Heart left ventricle (tissue), 16 donors: Measurements from ENCODE around the gene SLC7A6OS. TPM values are rescaled to one million over a fixed set of nuclear protein-coding genes. Genes with fewer than 3 reads are reported as not detected.

Experiments used
- ATAC-seq, 4 donors: fragments of 200-7000 bp; cut with Tn5 transposase; one replicate each; pipeline ENCODE4 v1.9.1; 2020 to 2022; ENCODE audit warnings: moderate library complexity in 4 of 4, mild to moderate bottlenecking in 3 of 4, moderate number of reproducible peaks in 1 of 4
- DNase-seq, 5 donors: peaks; one replicate each; pipeline ENCODE4 v3.0.0-alpha.2; 2020
- H3K27ac ChIP-seq, 12 donors: fragments of 200-600 bp; sonication (generic) in 4 of 12; one replicate each; pipeline versions ENCODE4 v1.5.0 to v1.8.0; 2016 to 2022; ENCODE audit warnings: mild to moderate bottlenecking in 2 of 12
- H3K27me3 ChIP-seq, 9 donors: fragments of 200-600 bp; sonication (generic) in 2 of 9; one replicate each; pipeline versions ENCODE4 v1.5.1 to v1.8.0; 2016 to 2022; ENCODE audit warnings: mild to moderate bottlenecking in 3 of 9
- H3K36me3 ChIP-seq, 9 donors: fragments of 200-600 bp; sonication (generic) in 2 of 9; one replicate each; pipeline versions ENCODE4 v1.5.0 to v1.8.0; 2018 to 2022; ENCODE audit warnings: mild to moderate bottlenecking in 2 of 9
- H3K4me1 ChIP-seq, 12 donors: fragments of 200-600 bp; sonication (generic) in 4 of 12; one replicate each; pipeline versions ENCODE4 v1.5.0 to v1.8.0; 2016 to 2022; ENCODE audit warnings: mild to moderate bottlenecking in 3 of 12
- H3K4me3 ChIP-seq, 12 donors: fragments of 200-600 bp; sonication (generic) in 4 of 12; one replicate each; pipeline versions ENCODE4 v1.5.0 to v1.8.0; 2017 to 2022; ENCODE audit warnings: mild to moderate bottlenecking in 9 of 12, moderate library complexity in 4 of 12
- H3K9me3 ChIP-seq, 12 donors: fragments of 200-600 bp; sonication (generic) in 4 of 12; one replicate each; pipeline versions ENCODE4 v1.5.0 to v1.8.0; 2016 to 2022; ENCODE audit warnings: mild to moderate bottlenecking in 1 of 12
- POLR2A ChIP-seq, 2 donors: fragments of 450-650 bp; IDR thresholded peaks; one replicate each; pipeline ENCODE4 v1.6.1; 2017; ENCODE audit warnings: antibody characterized with exemption in 2 of 2, mild to moderate bottlenecking in 2 of 2, moderate library complexity in 2 of 2
- WGBS, 4 donors: extraction: QIAGEN DNeasy Blood & Tissue Kit in 2 of 4; methylation state at CpG; one replicate each; pipeline versions ENCODE4 v1.1.5 to v1.1.7; 2013 to 2018; 5-methylcytosine and 5-hydroxymethylcytosine counted together
- intact Hi-C, 10 donors: fragments of 100-400 bp; cut with DNase I; formaldehyde crosslinking; loops; one replicate each; pipeline versions ENCODE4 v1.11.1 to v1.14.2; 2022
- polyA plus RNA-seq, 2 donors: library from polyadenylated mRNA; stranded (reverse); fragments of 200-250 nt; gene quantifications; one replicate each; pipeline ENCODE4 v1.2.3, GENCODE V29; 2013
- total RNA-seq, 9 donors: library from RNA; depleted of rRNA in 2 of 9; stranded (reverse); fragments of >200 nt in 2 of 9; fragmentation: NEBNext Ultra II Directional in 3 of 9; extraction: Animal tissue kit (Norgen Biotek cat#: 25700) in 3 of 9; gene quantifications; one replicate each; pipeline versions ENCODE4 v1.1.0 to v1.2.4, GENCODE V29; 2016 to 2023
- TF ChIP-seq, protein P1 (sequence below), 12 donors: fragments of 200-600 bp; sonication (generic) in 4 of 12; IDR thresholded peaks; one replicate each; pipeline versions ENCODE4 v1.5.0 to v1.8.0; 2018 to 2022; ENCODE audit warnings: antibody characterized with exemption in 12 of 12, mild to moderate bottlenecking in 5 of 12
- donor health status: ischemic (EF 13 %, LVEDD 7.1; RV severe dilation, severe dysfunction).
- donor health status: healthy with polysubstance abuse.
- donor health status: DM: no; HTN: yes; CAD: no.
- donor health status: DM: no; HTN: no; CAD: no.
- donor health status: ischemic (EF 25% LVEDD 6.9; RV normal size, moderate dysfunction).
- donor health status: ischemic (EF 25% LVEDD 5.7; RV mildly dilated, moderate dysfunction).
- donor health status: healthy.
- donor health status: DM: yes; HTN: yes; CAD: no.
- donor health status: ischemic (EF 35%, LVEDD 5.7; RV mildly dilated, moderate dysfunction).
- donor health status: nonischemic (EF 11% LVEDD 7.7; RV severe dilation, severe dysfunction).
- donor health status: DM: yes; HTN: yes; CAD: no.
- donor health status: PGD.
- donor health status: ischemic (EF 29% LVEDD 5.4; RV normal size, mild dysfunction).
- donor health status: nonischemic (EF 23%, LVEDD 6.1; RV moderate dilation, normal function).

The SLC7A6OS gene
- total and polyA plus RNA-seq, 11 donors = 8.1 to 16.2 (median 10.0) TPM

DNA sequence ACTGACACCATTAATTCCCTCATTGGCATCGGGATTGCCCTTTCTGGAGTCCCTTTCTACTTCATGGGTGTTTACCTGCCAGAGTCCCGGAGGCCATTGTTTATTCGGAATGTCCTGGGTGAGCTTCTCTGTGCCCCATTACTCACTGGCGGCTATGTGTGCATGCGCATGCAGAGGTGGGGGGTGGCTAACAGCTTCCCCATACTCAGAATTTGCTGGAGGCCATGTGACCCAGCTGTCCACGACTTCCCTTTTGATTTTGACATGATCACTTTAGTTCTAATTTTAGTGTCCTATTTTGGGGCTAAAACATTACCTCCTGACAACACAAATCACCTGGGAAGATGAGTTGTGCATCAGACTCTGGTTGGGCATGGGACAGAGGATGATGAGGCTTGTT lies 14.1 kb downstream of the SLC7A6OS start:
- H3K4me1 ChIP-seq = peaks cover 0 to 62% (median 28%) of the 10 kb centered on the region in 12 donors
- peak overlapping the region in 11 of 12 donors; percentile 18 to 91 (median 65) for H3K27ac ChIP-seq
- no peak overlapping the region for H3K4me3 ChIP-seq
- H3K9me3 ChIP-seq = no peaks in the 10 kb centered on the region
- intact Hi-C loops = loop anchor here in 3 of 10 donors (5.0 kb wide), 1 partner anchor 34 kb away; the partner anchor contains the start of gene SLC7A6 (in 3 of the 3)
- DNase-seq (no peak), ATAC-seq (no peak)
- H3K27me3 ChIP-seq = no peaks in the 10 kb centered on the region
- TF ChIP-seq, protein P1, sequence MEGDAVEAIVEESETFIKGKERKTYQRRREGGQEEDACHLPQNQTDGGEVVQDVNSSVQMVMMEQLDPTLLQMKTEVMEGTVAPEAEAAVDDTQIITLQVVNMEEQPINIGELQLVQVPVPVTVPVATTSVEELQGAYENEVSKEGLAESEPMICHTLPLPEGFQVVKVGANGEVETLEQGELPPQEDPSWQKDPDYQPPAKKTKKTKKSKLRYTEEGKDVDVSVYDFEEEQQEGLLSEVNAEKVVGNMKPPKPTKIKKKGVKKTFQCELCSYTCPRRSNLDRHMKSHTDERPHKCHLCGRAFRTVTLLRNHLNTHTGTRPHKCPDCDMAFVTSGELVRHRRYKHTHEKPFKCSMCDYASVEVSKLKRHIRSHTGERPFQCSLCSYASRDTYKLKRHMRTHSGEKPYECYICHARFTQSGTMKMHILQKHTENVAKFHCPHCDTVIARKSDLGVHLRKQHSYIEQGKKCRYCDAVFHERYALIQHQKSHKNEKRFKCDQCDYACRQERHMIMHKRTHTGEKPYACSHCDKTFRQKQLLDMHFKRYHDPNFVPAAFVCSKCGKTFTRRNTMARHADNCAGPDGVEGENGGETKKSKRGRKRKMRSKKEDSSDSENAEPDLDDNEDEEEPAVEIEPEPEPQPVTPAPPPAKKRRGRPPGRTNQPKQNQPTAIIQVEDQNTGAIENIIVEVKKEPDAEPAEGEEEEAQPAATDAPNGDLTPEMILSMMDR (IDR thresholded peaks at IDR 0.05) = no peak
- no peak for TF ChIP-seq POLR2A (IDR thresholded peaks at IDR 0.05)
- H3K36me3 ChIP-seq = peaks cover 0 to 100% (median 99%) of the 10 kb centered on the region in 9 donors
- 67 to 78% (median 73%) methylated on average over 6 of the region's 6 CpGs for WGBS, 4 donors

GRCh38 chr16:68296291-68296690 lies 14.5 kb downstream of the SLC7A6OS start:
- peak overlapping the region in 11 of 12 donors; percentile 18 to 91 (median 65) for H3K27ac ChIP-seq
- H3K9me3 ChIP-seq = no peaks in the 10 kb centered on the region
- H3K4me3 ChIP-seq = no peak overlapping the region
- 29 to 60% (median 46%) methylated on average over 11 to 12 of the region's 12 CpGs for WGBS, 4 donors
- H3K4me1 ChIP-seq = peaks cover 0 to 63% (median 28%) of the 10 kb centered on the region in 12 donors
- ATAC-seq (peak in 3 of 4 donors; percentile 57 to 60 (median 58)), DNase-seq (peak in 3 of 5 donors; percentile 45 to 72 (median 59))
- peaks cover 0 to 99% (median 97%) of the 10 kb centered on the region in 9 donors for H3K36me3 ChIP-seq
- intact Hi-C loops = loop anchor here in 3 of 10 donors (5.0 kb wide), 1 partner anchor 34 kb away; the partner anchor contains the start of gene SLC7A6 (in 3 of the 3)
- TF ChIP-seq, protein P1 (IDR thresholded peaks at IDR 0.05) = no peak
- no peak for TF ChIP-seq POLR2A (IDR thresholded peaks at IDR 0.05)
- no peaks in the 10 kb centered on the region for H3K27me3 ChIP-seq

GRCh38 chr16:68292425-68292824 lies 18.3 kb downstream of the SLC7A6OS start:
- Histone ChIP-seq H3K4me3 (no peak overlapping the region), H3K36me3 (peaks cover 0 to 90% (median 73%) of the 10 kb centered on the region in 9 donors), H3K27me3 (no peaks in the 10 kb centered on the region), H3K27ac (peak overlapping the region in 1 of 12 donors; percentile 52), H3K4me1 (peaks cover 14 to 64% (median 39%) of the 10 kb centered on the region in 12 donors), H3K9me3 (no peaks in the 10 kb centered on the region)
- TF ChIP-seq, protein P1 (IDR thresholded peaks at IDR 0.05) = no peak
- no peak for TF ChIP-seq POLR2A (IDR thresholded peaks at IDR 0.05)
- WGBS, 4 donors = 90 to 96% (median 95%) methylated on average over 5 of the region's 5 CpGs
- ATAC-seq (no peak), DNase-seq (no peak)
- intact Hi-C loops = no loop called here

DNA sequence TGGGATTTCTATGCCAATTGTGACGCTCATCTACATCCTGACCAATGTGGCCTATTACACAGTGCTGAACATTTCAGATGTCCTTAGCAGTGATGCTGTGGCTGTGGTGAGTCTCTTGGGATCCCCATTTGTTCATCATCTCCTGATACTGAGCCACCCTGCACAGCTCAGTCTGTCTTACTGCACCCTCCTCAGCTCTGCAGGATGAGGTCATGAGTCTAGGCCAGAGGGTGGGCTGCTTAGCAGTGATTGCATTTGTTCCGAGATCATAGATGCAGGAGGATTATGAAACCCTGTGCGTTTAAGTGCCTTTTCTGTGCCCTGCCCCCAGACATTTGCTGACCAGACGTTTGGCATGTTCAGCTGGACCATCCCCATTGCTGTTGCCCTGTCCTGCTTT lies 19.5 kb downstream of the SLC7A6OS start:
- no peak for ATAC-seq
- intact Hi-C loops = no loop called here
- DNase-seq = no peak
- Histone ChIP-seq H3K4me1 (peaks cover 20 to 65% (median 49%) of the 10 kb centered on the region in 12 donors), H3K27ac (peak overlapping the region in 7 of 12 donors; percentile 20 to 85 (median 77)), H3K36me3 (peaks cover 0 to 88% (median 66%) of the 10 kb centered on the region in 9 donors), H3K27me3 (no peaks in the 10 kb centered on the region), H3K4me3 (no peak overlapping the region), H3K9me3 (no peaks in the 10 kb centered on the region)
- 82 to 88% (median 86%) methylated on average over 4 of the region's 4 CpGs for WGBS, 4 donors
- TF ChIP-seq, protein P1 (IDR thresholded peaks at IDR 0.05) = no peak
- TF ChIP-seq POLR2A (IDR thresholded peaks at IDR 0.05) = no peak
